Prostate gland (tissue), 2 donors: Measurements from ENCODE around the gene EIF4B.

Source experiments
- POLR2AphosphoS5 ChIP-seq: sonication (generic); formaldehyde crosslinking; IDR thresholded peaks from one replicate; pipeline ENCODE4 v1.6.1; 2017; ENCODE audit warnings: antibody characterized with exemption
- TF ChIP-seq, protein P1 (sequence below), 4 experiments: fragments of 200-600 bp in 2 of 4; fragments of 450-650 bp in 2 of 4; sonication (generic) in 2 of 4; IDR thresholded peaks; 1 replicate in 3 of 4; 2 replicates in 1 of 4; pipeline ENCODE4 v1.5.1; 2016 to 2019; ENCODE audit warnings: antibody characterized with exemption in 4 of 4, mild to moderate bottlenecking in 2 of 4, moderate library complexity in 2 of 4

DNA sequence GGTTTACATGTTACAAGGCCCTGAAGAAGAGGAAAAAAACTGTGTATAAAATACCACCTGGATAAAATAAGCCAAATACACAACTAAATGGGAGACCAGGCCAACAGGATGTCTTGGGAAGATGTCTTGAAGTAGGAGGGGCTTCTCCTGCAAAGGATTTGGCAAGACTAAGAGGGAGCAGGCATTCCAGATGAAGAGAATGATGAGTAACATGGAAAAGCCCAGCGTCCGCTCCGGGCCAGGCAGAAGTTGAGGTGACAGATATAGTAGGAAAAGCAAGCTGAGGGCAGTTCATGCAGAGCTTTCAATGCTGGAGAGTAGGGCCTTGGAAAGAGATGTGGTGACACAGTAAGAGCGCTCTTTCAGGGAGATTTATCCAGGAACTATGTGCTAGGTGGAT lies 16.1 kb upstream of the EIF4B start:
- TF ChIP-seq, protein P1, sequence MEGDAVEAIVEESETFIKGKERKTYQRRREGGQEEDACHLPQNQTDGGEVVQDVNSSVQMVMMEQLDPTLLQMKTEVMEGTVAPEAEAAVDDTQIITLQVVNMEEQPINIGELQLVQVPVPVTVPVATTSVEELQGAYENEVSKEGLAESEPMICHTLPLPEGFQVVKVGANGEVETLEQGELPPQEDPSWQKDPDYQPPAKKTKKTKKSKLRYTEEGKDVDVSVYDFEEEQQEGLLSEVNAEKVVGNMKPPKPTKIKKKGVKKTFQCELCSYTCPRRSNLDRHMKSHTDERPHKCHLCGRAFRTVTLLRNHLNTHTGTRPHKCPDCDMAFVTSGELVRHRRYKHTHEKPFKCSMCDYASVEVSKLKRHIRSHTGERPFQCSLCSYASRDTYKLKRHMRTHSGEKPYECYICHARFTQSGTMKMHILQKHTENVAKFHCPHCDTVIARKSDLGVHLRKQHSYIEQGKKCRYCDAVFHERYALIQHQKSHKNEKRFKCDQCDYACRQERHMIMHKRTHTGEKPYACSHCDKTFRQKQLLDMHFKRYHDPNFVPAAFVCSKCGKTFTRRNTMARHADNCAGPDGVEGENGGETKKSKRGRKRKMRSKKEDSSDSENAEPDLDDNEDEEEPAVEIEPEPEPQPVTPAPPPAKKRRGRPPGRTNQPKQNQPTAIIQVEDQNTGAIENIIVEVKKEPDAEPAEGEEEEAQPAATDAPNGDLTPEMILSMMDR (IDR thresholded peaks at IDR 0.05): no peak
- TF ChIP-seq POLR2AphosphoS5: no peak
